ENCODE data around the gene COA3.
"Not testable (repeated sequence)": the region's sequence is repeated elsewhere in the genome, so short reads cannot be mapped to it uniquely, and the experiment has no call there.

COA3 gene

GRCh38 chr17:42773290-42774035, 25.0 kb downstream of the COA3 start, which contains the start of gene VPS25:
Gene VPS25 (plus strand): TSS chr17:42773449. CDS start chr17:42773476, 27 bp downstream.
- 0 out of 2 replicates have a peak, but pooled peaks have one; percentile 6 for TF ChIP-seq CTCF (conservative IDR thresholded peaks at IDR 0.05)
- peak within 1 kb of the TSS; percentile 83 for H3K27ac ChIP-seq

DNA sequence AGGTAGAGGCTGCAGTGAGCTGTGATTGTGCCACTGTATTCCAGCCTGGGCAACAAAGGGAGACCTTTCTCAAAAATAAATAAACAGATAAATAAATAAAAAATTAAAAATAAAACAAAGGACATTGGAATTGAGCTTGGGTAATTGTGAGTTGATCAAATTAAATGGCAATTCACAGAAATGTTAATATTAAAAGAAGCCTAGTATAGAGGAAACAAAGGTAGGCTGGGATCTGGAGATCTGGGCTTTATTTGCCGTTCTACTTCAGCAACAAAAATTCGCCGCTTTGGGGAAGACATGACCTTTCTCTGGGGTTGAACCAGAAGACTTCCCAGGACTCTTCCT, 25.6 kb downstream of the COA3 start:
- no peak for TF ChIP-seq CTCF (conservative IDR thresholded peaks at IDR 0.05)
- peak overlapping the region; percentile 83 for H3K27ac ChIP-seq

DNA sequence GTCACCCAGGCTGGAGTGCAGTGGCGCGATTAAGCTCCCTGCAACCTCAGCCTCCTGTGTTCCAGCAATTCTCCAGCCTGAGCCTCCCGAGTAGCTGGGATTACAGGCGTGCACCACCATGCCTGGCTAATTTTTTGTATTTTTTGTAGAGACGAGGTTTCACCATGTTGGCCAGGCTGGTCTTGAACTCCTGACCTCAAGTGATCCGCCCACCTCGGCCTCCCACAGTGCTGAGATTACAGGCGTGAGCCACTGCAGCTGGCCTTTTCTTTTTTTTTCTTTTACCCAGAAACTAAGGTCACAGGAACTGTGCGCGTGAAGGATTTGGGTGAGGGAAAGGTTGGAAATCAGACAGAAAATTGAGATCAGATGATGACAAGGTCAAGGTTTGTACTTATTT, 28.5 kb downstream of the COA3 start:
- H3K27ac ChIP-seq, result not testable (repeated sequence)

GRCh38 chr17:42768006-42768405, 30.5 kb downstream of the COA3 start:
- H3K27ac ChIP-seq, result not testable (repeated sequence)

GRCh38 chr17:42767512-42767911, 31.0 kb downstream of the COA3 start:
- TF ChIP-seq CTCF (conservative IDR thresholded peaks at IDR 0.05), result no peak
- no peak overlapping the region for H3K27ac ChIP-seq

GRCh38 chr17:42766124-42766523, 32.4 kb downstream of the COA3 start:
- no peak overlapping the region for H3K27ac ChIP-seq
- TF ChIP-seq CTCF (conservative IDR thresholded peaks at IDR 0.05), result no peak

GRCh38 chr17:42761638-42762037, 36.9 kb downstream of the COA3 start:
- H3K27ac ChIP-seq, result peak overlapping the region; percentile 61; the same call in 1 of the 2 replicates
- TF ChIP-seq CTCF (conservative IDR thresholded peaks at IDR 0.05), result no peak

- peak within 1 kb of the TSS; percentile 61; the same call in 1 of the 2 replicates for H3K27ac ChIP-seq
- TF ChIP-seq CTCF (conservative IDR thresholded peaks at IDR 0.05), result 0 out of 2 replicates have a peak, but pooled peaks have one; percentile 16
These were observed 37.6 kb downstream of the COA3 start, which contains the start of gene RAMP2 for GRCh38 chr17:42760652-42761581. Gene RAMP2 (plus strand): TSS chr17:42761227. CDS start chr17:42761262, 35 bp downstream.
